Measurements from ENCODE around the gene GYS2.
"Not testable (repeated sequence)": the region's sequence is repeated elsewhere in the genome, so short reads cannot be mapped to it uniquely, and the experiment has no call there.

The GYS2 gene

DNA sequence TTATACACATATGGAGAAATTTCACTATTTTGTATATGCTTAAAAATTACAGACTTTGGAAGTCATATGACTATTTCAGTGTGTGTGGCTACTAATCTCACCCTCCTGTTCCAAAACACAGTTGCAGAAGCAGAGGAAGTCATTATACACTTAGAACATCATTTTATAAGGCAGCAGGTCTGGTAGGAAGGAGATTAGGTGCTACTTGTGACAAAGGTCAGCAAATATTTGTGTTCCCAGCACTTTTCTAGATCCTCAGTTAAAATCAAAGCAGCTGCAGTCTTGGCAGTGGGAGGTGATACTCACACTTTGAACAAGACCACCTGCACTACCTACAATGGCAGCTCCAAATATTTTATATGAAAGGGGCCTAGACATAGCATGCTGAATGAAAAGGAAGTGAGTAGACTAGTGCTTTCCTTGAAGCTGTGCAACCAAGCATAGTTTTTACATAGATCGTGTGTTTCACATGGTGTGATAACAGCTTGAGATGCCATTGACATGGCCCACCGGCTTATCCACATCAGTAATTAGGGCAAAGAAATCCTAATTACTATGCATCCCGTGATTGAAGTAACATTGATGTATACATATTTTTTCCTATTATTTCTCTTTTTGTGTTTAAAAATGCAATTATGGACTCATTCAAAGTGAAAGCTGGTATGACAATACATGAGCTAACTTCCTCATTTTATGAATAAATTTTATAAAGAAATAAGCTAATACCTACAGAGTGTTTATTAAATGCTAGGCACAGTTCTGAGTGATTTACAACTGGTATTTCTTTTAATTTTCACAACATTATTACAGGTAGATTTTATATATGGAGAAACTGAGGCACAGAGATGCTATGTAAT lies 5.3 kb downstream of the GYS2 start:
- DNase-seq, result no peak

DNA sequence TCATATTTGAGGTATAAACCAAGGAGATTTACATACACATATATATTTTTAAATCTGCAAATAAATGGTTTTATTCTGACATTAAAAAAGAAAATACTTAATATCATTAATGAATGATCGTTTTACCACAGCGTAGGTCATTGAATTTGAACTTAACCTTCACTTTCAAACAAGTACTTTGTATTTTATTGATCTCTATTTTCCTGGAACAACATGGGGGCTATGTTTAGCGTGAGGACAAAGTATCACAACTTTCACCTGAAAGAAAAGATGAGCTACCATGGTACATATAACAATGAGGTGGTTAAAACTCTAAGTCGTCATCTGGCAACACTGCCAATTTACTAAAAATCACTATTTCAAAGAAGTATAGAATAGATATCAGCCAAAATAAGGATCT lies 6.0 kb downstream of the GYS2 start:
- no peak for DNase-seq

DNA sequence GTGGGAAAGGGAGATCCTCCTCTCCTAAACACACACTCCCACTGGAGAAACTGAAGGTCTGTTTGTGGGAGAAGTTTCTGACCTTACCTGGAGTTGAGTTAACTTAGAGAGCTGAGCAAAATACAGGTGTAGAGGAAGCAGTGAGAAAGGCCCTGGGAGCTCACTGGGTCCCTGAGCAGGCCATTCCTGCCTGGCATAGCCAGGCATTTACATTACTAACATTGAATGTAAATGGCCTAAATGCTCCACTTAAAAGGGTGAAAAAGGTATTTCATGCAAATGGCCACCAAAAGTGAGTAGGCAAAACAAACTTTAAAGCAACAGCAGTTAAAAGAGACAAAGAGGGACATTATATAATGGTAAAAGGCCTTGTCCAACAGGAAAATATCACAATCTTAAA lies 9.3 kb downstream of the GYS2 start:
- DNase-seq, result not testable (repeated sequence)

DNA sequence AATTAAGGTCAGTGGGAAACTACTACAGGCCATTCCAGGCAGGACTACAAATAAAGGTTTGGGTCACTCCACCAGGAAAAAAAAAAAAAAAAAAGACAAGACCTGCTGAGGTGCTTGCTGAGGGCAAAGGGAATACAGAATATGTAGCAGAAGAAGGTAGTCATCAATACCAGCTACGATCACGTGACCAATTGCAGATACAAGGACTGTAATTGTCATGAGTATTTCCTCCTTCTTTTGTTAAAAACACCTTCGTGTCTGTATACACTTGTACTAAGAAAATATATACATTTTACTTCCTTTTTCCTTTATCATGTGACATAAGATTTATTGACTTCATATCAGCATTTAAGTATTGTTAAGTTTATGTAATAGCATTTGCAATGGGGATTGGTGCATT lies 19.2 kb downstream of the GYS2 start:
- no peak for DNase-seq

DNA sequence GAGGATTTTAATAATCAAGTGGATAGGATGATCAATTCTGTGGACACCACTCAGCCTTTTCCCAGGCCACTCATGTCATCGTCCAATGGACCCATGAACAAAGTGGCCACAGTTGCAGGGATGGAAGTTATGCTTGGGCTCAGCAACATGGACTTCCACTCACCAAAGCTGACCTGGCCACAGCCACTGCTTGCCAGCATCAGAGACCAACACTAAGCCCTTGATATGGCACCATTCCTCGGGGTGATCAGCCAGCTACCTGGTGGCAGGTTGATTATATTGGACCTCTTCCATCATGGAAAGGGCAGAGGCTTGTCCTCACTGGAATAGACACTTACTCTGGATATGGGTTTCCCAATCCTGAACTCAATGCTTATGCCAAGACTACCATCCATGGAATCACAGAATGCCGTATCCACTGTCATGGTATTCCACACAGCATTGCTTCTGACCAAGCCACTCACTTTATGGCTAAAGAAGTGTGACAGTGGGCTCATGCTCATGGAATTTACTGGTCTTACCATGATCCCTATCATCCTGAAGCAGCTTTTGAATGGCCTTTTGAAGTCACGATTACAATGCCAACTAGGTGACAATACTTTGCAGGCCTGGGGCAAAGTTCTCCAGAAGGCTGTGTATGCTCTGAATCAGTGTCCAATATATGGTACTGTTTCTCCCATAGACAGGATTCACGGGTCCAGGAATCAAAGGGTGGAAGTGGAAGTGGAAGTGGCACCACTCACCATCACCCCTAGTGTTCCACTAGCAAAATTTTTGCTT lies 20.1 kb downstream of the GYS2 start:
- not testable (repeated sequence) for DNase-seq

DNA sequence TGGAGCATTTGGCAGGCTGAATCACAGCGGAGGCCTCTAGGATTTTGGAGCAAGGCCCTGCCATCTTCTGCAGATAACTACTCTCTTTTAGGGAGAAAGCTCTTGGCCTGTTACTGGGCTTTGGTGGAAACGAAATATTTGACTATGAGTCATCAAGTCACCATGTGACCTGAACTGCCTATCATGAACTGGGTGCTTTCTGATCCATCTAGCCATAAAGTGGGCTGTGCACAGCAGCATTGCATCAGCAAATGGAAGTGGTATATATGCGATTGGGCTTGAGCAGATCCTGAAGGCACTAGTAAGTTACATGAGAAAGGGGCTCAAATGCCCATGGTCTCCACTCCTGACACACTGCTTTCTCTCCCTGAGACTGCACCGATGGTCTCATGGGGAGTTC lies 21.1 kb downstream of the GYS2 start:
- DNase-seq, result no peak

DNA sequence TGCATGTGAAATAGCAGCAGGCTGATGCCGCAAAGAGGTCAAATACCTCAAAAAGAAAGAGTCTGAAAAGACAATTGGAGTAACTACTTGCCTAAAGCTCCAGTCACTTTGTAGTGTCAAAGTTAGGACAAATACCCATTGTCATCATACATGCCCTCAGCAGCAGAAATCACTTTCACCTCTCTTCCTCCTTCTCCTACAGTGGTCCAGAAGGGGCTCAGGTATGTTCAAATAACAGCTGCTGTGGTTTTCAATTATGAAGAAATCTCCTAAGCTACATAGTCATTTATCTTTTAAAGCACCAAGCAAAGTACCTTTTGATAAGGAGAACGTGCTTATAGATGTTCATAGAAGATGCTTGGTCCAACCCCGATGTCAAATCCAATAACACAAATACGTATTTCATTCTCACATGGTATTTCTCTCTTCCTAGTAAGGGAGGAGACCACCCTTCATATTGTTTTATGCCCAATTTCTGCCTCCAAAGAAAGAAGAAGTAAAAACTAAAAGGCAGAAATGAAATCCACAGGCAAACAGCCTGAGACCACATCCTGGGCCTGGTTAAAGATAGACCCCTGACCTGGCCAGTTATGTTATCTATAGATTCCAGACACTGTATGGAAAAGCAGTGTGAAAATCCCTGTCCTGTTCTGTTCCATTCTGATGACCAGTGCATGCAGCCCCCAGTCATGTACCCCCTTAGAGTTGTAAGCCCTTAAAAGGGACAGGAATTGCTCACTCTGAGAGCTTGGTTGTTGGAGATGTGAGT lies 23.7 kb downstream of the GYS2 start:
- DNase-seq, result no peak

DNA sequence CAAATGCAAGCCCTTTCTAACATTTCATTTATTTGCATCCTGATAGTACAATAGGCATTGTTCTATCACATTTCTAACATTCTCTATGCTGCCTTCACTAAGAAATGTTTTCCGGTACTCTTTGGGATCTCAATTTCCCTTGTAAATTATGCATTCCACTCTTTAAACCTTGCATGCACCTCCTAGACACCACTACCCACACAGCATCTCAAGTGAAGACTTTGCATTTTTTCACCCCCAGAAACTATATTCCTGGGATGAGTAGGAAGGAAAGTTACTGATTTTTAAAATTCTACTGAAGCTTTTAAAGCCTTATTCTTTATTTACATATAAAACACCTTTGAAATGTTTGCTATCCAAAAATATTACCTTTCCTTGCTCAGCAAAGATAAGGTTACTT lies 27.1 kb downstream of the GYS2 start:
- DNase-seq, result no peak

DNA sequence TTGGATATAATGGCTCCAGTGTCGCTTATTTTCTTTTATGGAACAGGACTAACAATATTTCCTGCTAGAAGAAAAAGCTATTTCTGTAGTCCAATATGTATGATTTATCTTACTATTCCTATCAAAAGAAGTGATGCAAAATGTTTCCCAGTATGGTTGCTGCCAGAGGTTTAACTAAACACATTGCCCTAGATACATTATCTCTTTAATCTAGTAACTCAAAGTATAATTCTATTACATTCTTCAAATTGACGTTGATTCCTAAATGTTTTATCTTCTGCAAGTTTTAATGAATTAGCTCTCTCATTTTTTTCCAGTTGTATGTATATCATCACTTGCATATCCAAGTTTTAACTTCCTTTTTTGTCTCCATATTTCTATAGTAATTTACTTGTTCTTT lies 28.2 kb downstream of the GYS2 start:
- no peak for DNase-seq

DNA sequence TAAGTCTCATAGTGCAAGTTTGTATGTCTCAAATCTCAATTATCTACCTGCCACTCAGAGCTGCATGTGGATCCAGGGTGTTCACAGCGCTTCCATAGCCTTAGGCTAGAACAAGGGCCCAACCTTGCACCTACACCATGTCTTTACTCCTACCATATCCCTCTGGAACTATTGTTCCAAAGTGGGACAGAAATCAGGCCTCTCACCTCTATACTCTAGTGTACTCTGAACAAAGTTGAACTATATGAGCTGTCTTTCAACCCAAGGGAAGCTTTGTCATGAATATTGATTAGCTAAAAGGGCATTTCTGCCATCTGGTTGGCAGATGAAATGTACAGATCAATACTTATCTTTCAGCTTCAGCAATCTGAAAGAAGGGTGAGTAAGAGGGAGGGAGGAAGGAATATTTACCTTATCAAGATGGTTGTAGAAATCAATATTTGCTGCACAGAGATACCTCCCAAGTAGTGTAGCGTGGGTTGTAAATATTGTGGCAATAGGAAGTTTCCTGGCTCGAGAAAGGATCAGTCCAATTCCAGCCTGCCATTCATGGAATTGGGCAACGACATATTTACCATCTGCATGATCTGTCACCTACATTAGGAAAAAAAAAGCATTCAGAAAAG lies 30.8 kb downstream of the GYS2 start:
- DNase-seq, result no peak

DNA sequence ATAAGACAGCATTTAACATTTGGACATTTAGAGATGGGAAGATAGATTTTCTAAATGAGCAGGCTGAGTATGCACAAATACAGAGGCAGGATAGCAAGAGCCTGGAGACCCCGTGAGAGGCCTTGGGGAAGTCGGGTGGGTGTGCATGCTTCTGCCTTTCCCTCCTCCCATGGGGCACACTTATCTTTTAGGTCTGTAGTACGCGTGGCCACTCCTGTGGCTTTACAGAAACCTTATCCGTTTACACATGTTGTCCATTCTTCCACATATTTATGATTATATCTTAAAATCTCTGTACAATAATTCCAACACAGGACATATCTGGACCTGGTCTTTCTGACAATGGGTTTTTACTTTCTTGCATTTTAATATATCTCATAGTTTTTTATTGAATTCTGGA lies 33.6 kb downstream of the GYS2 start:
- no peak for DNase-seq

DNA sequence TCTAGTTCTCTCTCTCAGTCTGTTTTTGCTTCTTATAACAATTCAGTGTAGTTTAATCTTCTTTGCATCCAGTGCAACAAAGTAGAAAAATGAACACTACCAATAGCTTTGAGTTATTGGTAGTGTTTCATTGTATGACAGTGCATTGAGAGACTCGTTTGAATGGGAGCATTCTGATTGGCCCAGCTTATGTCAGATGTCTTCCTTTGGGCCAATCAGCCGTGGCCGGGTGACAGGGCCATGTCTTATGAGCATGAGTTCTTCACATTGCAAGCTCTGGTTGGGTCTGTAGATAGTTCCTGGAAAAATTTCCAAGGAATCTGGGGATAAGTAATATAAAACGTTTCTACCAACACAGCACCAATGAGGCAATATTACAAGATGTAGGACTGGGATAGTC lies 36.5 kb downstream of the GYS2 start:
- DNase-seq, result no peak

DNA sequence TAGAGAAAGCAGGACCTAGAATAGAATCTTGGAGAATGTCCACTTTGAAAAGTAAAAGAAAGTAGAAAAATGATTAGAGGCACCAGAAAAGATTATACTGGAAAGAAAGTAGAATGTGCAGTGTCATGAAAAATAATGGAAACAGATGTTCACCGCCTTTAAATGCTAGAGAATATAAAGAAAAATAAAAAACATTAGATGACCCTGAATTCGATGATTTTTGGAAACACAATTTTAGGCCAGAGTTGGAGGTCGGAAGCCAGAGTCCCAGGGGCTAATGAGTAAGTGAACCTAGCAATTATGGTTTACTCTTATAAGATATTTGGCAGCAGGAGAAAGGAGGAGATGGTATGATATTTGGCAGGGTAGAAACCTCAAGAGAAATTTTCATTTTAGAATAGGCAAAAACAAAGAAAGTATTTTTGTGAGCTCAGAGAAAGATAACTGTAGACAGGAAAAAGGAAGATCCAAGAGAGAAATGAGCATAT lies 37.7 kb downstream of the GYS2 start:
- no peak for DNase-seq

DNA sequence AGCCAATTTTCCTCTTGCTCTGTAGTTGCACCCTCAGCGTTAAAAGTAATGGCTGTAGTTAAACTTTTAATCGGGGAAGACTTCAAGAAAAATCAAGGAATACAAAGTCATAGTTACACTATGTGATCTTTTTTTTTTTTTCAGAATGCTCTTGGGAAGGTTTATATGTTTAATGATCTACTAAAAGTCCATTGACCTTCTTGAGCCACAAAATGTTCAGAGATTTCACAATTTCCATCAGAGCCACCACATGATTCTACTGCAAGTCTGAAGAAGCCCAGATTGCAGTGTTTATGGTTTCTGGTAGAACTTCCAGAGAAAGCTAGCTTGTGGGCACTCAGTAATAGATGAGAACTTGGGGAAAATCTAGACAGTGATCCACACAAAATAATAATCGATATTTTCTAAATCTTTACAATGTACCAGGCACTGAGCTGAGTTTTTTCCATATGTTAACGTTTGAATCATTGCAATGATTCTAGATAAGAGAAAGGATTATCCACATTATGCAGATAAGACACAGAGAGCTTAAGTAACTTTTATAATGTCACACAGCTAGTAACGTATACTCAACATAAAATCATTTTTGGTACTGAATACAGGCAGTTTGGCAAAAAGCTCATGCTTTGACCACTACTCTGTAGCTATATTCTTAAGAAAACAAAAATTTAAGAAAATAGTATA lies 38.3 kb downstream of the GYS2 start:
- DNase-seq, result no peak

DNA sequence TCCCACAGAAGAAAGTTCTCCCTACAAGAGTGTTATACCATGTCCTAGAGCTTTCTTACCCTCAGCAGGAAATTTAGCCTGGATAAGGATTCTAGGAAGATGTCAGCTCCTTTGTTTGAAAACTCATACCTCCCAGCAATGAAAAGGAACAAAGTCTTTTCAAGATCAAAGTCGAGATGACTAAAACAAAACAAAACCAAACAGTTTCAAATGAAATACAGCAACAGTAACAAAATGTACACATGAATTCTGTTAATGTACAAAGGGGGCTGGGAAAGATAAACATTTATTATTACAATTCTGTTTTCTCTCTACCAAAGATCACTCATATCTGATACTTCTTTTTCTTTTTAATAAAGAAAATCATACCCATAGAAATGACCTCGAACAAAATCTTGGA lies 41.8 kb downstream of the GYS2 start:
- DNase-seq, result no peak

DNA sequence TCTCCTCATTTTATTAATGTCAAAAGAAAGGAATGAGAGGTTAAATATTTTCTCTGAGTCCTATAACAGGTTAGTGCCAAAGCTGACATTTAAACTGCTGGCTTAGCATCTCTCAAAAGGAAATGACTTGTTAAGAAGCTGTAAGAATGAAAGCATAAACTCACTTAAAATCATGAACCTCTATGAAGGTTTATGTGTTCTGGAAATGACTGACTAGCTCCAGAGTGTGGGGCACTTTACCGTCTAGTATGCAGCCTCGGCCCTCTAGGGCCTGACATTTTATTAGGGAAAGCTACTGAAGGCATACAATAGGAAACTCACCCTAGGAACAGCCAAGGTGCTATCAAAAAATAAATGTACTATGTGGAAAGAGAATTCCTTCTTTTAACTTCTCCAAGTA lies 43.5 kb downstream of the GYS2 start:
- no peak for DNase-seq

DNA sequence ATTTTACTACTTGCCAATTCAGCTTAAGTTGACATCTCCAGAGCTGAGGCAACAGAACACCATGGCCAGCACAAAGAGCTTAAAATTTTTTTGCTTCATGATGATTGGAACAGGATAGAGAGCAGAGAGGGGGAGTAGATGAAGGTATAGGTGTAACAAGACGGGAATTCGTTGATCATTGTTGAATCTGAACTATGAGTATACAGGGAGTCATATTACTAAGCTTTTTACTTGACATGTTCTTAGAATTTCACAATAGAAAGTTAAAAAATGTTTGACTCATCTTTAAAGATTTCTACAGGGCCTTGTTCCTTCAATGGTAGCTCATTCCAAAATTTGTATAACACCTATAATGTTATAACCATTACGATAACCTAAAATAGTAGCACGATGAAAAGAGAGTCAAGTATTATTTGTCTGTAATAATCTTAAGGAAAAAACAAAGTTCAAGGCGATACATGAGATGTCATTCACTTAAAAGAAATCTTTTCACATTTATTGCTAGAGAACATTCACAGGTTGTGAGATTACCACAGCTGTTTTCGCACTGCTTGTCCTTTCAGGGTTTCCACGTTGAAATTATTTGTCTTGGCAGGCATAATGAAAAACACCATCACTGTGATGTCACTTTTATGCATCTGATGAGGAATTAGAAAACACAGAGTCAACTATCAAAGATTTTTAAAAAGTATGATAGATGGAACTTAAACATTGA lies 44.6 kb downstream of the GYS2 start:
- no peak for DNase-seq

DNA sequence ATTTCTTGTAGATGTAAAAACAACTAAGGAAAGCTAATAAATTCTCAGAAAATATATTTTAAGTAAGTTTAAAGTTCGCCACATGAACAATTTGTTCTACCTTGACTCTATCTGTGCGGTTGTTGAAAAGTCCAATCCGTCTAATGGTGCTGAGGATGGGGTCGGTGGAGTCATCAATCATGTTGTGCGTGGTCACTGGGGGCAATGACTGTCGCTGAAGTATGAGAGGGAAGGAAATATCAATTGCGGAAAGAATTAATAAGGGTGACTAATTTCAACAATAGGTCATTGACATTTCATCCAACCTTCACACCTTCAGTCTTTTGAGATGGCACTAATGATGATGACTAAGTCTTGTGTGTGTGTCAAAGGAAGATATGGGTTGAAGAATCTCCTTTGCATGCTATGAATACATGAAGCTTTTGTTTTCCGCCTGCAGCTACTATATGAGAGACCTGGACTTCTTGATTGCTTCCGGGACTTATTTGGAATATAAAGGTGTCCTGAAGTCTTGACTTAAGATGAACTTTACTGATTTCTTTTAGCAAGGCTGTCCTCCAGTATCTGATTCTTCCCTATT lies 46.5 kb downstream of the GYS2 start:
- no peak for DNase-seq

DNA sequence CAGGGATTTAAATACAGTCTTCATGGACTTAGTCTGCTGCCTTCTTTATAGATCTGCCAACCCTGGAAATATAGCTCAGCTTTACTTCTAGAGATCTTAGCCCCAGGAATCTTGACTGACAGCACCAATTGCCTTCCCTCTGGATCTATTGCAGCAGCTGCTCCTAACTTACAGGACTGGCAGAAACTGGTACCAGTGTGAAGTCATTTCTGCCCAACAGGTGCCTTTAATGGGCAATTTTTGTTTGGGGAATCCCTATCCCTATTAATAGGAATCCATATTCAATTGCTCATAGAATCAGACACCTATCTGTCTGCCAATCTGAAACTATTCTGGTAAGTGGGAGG lies 51.3 kb downstream of the GYS2 start:
- no peak for DNase-seq

DNA sequence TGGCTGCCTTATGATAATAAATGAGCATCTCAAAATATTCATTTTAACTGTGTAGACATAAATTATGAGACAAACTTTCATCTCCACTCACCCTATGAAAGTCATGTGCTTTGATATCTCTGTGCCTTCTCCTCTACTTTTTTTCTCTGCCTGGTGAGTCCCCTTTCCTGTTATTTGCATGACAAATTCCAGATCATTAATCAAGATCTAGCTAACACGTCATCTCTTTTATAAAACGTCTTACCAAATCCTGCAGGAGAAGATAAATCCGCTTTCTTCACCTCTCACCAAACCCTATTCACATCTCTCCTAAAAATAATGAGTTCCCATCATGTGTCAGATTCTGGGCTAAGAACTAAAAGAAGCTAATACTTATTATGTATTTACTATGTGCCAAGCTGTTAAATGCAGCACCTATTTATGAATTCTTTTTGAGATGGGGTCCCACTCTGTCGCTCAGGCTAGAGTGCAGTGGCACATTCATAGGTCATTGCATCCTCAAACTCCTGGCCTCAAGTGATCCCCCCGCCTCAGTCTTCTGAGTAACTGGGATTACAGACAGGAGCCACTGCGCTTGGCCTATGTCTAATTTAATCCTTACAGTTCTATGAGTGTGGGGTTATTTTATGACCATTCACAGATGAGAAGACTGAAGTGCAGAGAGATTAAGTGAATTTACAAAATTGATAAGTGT lies 51.9 kb downstream of the GYS2 start:
- no peak for DNase-seq
